Stimulated activated CD4-positive, alpha-beta T cell treated with anti-CD3 and anti-CD28 coated beads, Interleukin-15, amount 100 ng/mL, for 48 hours (primary cell): Measurements from ENCODE around the gene PIP5K1B.
"Not testable (repeated sequence)": the region's sequence is repeated elsewhere in the genome, so short reads cannot be mapped to it uniquely, and the experiment has no call there.

Experiments used
- DNase-seq, 2 donors: peaks; one replicate each; pipeline ENCODE4 v3.0.0-alpha.2; 2020; ENCODE audit warnings: low read depth in 2 of 2

Gene PIP5K1B, protein sequence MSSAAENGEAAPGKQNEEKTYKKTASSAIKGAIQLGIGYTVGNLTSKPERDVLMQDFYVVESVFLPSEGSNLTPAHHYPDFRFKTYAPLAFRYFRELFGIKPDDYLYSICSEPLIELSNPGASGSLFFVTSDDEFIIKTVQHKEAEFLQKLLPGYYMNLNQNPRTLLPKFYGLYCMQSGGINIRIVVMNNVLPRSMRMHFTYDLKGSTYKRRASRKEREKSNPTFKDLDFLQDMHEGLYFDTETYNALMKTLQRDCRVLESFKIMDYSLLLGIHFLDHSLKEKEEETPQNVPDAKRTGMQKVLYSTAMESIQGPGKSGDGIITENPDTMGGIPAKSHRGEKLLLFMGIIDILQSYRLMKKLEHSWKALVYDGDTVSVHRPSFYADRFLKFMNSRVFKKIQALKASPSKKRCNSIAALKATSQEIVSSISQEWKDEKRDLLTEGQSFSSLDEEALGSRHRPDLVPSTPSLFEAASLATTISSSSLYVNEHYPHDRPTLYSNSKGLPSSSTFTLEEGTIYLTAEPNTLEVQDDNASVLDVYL

DNA sequence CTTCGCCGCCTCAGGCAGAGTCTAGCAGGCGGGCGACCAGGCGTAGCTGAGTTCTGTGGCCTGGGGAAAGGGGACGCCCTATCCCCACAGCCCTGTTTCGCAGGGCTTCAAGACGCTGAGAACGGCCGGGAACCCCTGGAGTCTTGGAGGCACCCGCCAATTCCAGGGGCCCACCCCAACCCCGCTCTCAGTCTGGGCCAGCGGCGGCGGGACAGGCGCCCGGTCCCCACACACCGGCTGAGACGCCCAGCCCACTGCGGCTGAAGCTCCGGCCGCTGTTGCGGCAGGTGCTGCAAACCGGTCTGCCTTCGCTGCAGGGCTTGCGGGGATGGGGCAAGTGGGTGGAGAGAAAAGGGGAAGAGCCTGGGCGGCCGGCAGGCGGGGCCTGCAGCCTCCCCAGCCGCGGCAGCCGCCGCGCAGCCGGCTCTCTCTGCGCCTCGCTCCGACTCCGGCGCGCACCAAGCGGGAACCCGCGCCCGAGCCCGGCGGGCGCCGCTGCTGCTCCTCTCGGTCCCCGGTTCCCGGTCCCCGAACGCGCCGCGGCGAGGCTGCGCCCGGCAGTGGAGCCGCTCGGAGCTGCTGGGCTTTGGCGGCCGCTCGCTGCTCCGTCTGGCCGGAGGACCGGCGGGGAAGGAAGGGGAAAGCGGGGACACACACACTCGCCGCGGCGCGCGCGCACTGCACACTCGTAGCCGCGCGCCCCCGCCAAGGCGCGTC is at the start of gene PIP5K1B:
Gene PIP5K1B (plus strand): TSS at position 427 of the 717 bp plus-strand sequence. CDS start 117,375 bp downstream, outside the sequence.
- DNase-seq: peak in 1 of 2 donors; percentile 47

DNA sequence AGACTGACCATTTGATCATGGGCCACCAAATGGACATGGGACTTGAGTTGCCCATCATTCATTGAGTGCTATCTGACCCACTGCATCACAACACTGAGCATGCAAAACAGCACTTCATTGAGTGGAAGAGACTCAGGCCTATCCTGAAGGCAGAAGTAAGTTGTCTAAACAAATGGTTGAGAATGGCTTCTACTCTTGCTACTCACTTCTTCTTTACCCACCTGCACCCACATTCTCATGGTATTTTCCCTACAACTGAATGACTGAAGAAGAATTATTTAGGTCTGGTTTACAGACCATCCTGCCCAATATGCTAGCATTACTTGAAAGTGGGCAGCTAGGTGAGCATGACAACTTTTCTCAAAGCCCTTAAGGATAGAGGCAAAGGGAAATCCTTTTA is 41.0 kb upstream of the PIP5K1B start:
- no peak for DNase-seq

- DNase-seq: no peak
These were observed 36.9 kb upstream of the PIP5K1B start for GRCh38 chr9:68668127-68668526.

DNA sequence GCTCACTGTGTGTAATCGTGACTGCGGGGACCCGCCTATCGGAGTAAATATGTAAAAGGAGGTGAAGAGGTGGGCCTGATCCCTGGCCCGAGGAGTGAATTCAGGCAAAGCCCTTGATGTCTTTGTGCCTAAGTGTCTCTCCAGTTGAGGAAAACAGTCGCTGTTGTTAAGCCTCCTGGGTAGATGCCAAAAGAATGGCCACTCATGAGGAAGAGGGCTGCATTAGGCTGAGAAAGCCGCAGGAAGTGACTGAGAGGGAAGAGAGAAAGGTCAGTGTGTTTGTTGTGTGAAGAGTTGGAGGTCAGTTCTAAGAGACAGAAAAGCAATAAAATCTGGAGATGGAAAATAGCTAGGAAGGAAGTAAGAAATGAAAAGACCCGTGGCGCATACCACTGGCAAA is 35.8 kb upstream of the PIP5K1B start:
- DNase-seq: no peak

- no peak for DNase-seq
These were observed 32.8 kb upstream of the PIP5K1B start for GRCh38 chr9:68672215-68672614.

- DNase-seq: no peak
These were observed 32.4 kb upstream of the PIP5K1B start for GRCh38 chr9:68672625-68673024.

DNA sequence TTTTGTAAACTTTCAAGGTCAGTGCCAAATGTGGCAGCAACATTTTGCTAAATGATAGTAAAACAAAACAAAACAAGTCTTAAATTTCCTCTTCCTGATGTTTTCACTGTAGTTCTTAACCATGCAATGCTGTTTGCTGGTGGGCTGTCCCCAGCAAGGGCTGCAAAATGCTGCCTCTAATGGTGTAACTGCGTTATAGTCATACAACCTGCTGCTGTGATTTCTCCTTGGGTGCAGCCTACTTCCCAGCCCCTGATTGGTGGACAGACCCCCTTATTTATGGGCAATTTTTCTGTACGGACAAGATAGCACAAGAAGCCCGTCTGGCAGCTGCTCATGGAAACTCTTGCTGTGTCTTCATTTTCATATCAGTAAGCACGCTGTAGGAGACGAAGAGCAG is 26.6 kb upstream of the PIP5K1B start:
- no peak for DNase-seq

GRCh38 chr9:68683433-68683832 is 21.6 kb upstream of the PIP5K1B start:
- DNase-seq: no peak

DNA sequence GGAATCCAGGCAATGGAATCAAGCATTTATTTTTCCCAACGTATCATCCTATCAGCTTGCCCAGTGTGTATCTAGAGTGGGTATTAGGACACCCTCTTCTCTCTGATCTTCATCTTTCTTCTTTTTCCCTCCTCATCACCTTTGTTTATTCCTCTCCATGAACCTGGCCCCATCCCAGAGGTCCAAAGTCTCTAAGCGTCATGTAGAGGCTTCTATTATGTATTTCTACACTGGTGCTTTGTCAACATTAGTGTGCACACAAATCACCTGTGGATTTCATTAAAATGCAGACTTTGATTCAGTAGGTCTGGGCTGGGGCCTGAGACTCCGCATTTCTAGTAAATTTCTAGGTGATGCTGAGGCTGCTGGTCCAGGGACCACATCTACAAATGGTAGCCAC is 19.8 kb upstream of the PIP5K1B start:
- DNase-seq: no peak

- DNase-seq: no peak
These were observed 19.3 kb upstream of the PIP5K1B start for GRCh38 chr9:68685770-68686169.

- DNase-seq: no peak
These were observed 15.0 kb upstream of the PIP5K1B start for GRCh38 chr9:68690088-68690487.

DNA sequence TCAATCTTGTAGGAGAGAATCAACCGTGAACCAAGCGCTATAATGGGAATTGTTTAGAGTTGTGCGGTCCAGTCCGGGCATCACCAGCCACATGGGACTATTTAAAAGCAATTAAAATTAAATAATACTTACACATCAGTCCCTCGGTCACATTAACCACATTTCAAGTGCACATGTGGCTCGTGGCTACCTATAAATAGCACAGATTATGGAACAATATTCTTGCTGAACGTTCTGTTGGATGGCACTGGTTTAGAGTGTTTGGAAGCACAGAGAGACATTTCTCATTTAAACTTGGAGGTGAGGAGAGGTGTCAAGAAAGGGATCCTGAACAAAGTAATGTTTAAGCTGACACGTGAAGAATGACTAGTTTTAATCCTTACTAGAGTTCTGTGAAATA is 12.5 kb upstream of the PIP5K1B start:
- no peak for DNase-seq

DNA sequence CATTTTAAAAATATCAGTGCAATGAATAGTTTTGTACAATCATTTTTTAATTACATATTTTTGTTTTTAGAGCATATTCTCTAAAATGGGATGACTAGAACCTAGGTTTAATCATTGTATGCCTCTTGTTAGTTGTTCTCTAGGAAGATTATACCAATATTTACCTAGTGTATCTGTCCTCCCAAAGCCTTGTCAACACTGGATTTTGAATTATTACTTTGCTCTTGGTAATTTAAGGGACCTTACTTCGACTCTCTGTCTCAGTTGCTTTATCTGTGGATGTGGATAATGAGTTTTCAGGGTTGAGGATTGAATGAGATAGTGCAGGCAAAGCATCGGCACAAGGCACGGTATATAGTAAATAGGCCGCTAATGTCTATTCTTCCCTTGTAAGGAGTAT is 10.9 kb upstream of the PIP5K1B start:
- DNase-seq: no peak

DNA sequence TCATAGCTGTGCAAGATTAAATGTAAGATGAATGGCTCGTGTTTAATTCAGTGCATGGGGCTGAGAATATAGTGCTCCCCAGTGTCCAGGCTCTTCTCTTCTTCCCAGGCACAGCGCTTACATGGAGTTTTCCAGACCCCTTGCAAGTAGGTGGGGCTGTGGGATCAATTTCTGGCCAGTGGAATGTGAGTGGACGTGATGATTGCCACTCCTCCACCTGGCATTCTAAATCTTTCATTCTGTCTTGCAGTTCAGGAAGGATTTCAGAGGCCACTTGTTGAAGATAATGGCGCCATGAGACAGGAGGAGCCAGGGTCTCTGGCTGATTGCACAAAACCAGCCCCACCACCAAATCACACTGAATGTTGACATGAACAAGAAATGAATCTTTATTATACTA is 7.2 kb upstream of the PIP5K1B start:
- DNase-seq: no peak

DNA sequence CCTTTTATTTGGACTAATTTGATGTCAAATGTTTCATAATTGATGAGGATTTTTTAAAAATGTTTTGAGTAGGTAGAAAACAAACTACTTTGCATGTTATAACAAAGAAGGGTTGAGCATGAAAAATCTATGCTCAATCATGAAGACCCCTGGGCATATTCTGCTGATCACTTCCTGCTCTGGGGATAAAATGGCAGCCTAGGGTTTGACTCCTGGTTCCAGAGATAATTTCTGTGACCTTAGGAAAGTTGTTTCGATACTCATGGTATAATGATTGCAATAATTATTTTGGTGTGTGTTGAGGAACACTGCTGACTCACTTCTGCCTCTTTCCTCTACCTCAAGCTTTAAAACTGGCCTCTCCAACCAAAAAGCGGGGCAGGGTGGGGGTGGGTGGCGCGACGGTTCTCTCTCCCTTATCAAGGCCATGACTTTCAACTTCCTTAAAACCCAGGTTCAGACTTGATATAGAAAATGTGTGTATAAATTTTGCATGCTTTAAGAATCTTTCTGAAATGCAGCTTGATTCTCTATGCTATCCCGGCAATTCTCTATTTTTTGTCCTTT is 6.0 kb upstream of the PIP5K1B start:
- no peak for DNase-seq

GRCh38 chr9:68699625-68700024 is 5.4 kb upstream of the PIP5K1B start:
- DNase-seq: not testable (repeated sequence)

- DNase-seq: no peak
These were observed 2.5 kb upstream of the PIP5K1B start for GRCh38 chr9:68702493-68702892.

GRCh38 chr9:68703672-68704071 is 1.4 kb upstream of the PIP5K1B start:
- DNase-seq: no peak

DNA sequence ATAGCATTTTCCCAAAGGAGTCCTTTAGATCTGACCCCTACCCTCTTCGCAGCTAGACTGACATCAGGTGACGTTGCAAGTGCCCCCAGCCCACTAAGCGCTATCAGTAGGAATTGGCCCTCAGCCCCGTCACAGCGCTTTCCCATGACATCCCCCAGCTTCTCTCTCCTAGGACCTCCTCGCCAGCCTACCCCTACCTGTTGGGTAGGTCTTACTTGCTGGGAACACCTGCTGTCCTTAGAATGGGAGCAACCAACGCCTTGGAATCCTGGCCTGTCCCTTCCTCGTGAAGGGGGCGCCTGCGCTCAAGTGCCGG is 584 bp upstream of the PIP5K1B start:
- no peak for DNase-seq

DNA sequence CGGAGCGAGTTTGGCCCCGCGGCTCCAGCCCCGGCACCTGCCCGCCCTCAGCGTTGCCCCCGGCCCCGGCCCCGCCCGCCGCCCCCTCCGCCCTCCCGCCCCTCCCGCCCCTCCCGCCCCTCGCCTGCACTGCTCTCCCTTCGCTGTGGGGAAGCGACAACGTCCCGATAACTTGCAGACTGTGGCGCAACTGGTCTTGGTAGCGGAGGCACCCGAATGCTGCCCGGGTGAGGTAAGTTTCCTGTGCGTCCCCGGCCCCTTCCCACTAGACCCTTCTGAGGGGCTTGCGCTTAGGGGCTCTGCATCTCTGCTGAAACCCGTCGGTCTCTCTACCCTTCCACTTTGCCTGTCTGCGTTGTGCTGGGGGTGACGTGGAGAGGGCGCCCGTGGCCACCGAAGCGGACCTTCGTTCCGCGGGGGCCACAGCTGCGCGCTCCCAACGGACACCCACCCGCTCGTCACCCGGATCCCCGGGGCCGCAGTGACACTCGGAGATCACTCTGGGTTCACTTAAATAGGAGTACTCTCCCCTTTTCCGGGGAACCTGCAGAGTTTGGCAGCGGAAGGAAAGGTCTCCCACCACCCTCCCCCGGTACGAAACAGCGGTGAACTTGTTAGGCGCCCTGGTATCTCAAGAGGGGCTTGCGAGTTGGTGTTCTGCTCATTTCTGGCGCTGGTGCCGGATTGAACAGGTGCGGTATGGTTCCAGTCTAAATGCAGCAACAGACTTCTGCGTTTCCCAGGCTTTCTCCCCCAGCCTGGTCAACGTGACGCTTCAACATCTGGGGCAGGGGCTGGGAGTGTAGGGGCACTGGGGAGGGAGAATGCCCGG is 707 bp downstream of the PIP5K1B start:
- DNase-seq: no peak

DNA sequence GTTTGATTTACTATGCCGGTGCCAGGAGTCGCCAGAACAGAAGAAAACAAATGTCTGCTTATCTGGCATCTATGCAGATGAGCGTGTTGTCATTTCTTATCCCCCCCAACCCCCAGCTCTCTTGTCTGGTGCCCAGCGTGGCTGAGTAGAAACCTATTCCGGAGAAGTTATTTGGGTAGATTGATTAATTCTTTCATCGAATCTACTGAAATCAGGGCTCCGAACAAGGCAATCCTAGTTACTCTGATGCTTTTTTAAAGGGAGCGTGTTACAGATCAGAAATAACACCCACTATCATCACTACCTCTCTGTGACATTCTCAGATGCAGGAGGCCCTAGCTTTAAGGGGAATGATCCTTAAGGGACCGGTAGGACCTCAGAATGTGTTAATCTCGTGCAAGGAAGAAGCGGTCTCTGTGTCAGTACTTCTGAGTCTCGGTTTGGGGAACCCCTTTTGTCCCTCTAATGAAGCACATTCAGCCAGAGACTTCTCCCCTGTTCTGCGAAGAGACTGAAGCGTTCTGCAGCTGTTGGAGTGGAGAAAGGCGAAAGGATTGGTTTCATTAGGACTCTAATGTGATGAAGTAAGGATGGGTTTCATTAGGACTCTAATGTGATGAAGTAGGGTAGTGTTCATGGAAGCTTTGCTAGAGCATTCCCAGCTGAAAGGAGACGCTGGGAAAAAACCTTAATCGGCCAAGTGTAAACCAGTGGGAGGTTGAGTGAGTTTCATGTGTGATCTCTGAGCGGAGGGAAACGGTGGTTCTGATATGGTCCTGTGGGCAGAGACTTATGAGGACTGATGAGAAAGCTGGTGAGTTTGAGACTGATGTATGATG is 1.5 kb downstream of the PIP5K1B start:
- DNase-seq: no peak
